GM19239 (cell line): ENCODE data around the gene MAD1L1.

Source experiments
- DNase-seq: peaks from one replicate; pipeline ENCODE4 v3.0.0; 2011; ENCODE audit warnings: low spot score; ENCODE audit not compliant: insufficient read length
- FAIRE-seq: peaks from 2 replicates; lab custom pipeline; 2011; peaks lifted over from hg19 to GRCh38; lab: Jason Lieb, UNC

Gene MAD1L1

GRCh38 chr7:2220954-2221353 lies 11.8 kb downstream of the MAD1L1 start:
- DNase-seq: no peak
- FAIRE-seq: no peak

- DNase-seq (no peak), FAIRE-seq (no peak)
Observed at GRCh38 chr7:2220506-2220905, 12.2 kb downstream of the MAD1L1 start.

DNA sequence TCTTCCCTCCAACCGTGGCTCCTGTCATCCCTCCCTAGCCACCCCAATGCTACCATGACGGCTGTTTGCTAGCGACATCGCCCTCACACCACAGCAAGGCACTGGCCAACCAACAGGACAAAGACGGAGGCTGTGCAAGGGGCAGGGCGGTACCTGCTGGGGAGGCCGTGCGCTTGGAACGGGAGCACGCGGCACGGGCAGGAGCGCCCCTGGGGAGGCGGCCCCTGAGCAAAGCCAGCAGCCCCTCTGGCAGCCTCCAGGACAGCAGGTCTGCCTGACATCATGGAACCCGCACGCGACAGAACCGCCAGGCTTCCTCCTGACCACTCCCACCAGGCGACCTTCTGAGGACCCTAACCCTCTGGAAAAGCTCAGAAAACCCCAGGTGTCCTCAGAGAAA lies 12.7 kb downstream of the MAD1L1 start:
- no peak for FAIRE-seq

DNA sequence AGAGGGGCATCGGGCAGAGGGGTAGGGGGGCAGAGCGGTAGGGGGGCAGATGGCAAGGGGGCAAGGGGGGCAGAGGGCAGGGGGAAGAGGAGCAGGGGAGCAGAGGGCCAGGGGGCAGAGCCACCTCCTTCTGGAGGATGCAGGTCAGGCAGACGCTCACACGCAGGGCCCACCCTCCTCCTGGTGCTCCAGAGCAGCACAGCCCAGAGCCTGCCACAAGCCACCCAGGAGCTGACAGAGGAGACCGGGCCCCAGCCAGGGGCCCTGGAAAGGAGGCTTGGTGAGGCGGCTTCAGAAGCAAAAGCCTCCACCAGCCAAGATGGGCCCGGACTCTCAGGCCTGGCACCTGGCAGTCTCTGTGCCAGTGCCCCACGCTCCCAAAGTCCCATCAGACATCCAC lies 13.1 kb downstream of the MAD1L1 start:
- DNase-seq (no peak), FAIRE-seq (no peak)

More for the DNA sequence above, 12.7 kb downstream of the MAD1L1 start:
- DNase-seq: no peak

GRCh38 chr7:2219136-2219535 lies 13.6 kb downstream of the MAD1L1 start:
- DNase-seq (no peak), FAIRE-seq (no peak)

DNA sequence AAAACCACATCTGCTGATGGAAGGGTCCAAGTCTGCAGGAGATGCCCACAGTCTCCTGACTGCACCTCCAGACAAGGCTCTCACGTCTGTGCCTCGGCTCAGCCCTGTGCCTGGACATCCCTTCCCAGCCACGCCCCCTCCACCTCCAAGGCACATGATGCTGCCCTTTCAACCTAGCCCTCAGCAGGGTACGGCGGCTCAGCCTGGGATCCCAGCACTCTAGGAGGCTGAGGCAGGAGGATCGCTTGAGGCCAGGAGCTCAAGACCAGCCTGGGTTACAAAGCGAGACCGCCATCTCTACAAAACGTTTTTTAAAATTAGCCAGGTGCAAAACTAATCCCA lies 14.3 kb downstream of the MAD1L1 start:
- no peak for DNase-seq
- no peak for FAIRE-seq

- no peak for DNase-seq
- FAIRE-seq: no peak
Observed at GRCh38 chr7:2217716-2218443, 14.9 kb downstream of the MAD1L1 start.

DNA sequence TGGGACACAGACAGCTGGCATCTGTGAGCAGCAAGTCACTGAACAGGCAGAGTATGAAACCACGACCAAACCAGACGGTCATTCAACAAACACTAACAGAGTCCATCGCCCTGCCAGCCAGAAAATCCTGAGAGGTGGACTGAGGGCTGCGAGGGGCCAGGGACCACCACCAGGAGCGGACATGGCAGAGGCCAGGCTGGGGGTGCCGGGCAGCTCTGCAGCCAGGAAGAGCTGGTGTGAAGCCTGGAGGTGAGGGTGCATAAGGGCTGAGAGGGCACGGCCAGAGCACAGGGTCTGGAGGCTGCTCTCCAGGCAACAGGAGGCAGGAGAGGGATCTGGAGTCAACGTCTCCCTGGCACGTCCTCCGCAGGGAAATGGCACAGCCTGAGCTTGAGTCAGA lies 15.5 kb downstream of the MAD1L1 start:
- DNase-seq (no peak), FAIRE-seq (no peak)

- DNase-seq (no peak), FAIRE-seq (no peak)
Observed at GRCh38 chr7:2215851-2216250, 16.9 kb downstream of the MAD1L1 start.

- FAIRE-seq: no peak
- DNase-seq: no peak
Observed at GRCh38 chr7:2214636-2215035, 18.1 kb downstream of the MAD1L1 start.

- FAIRE-seq (no peak), DNase-seq (no peak)
Observed at GRCh38 chr7:2213551-2214215, 19.1 kb downstream of the MAD1L1 start.

- FAIRE-seq (no peak), DNase-seq (no peak)
Observed at GRCh38 chr7:2212906-2213305, 19.8 kb downstream of the MAD1L1 start.

DNA sequence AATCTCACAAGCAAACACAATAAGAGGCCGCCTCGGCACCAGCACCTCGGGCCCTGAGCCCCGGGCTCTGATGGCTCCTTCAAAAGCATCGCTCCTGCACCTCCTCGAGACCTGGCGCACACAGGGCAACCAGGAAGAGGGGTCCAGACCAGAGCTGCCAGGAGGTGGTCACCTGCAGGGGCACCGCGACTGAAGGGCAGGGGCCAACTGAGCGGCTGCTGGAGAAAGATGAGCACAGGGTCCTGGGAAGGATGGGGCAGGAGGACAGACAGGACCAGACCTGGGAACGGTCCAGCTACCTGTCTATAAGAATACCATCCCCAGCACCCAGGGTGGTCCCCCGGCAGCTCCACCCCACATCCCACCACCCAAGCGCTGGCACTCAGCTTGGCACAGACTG lies 20.8 kb downstream of the MAD1L1 start:
- DNase-seq (no peak), FAIRE-seq (no peak)

- no peak for DNase-seq
- no peak for FAIRE-seq
Observed at GRCh38 chr7:2211259-2211880, 21.4 kb downstream of the MAD1L1 start.

DNA sequence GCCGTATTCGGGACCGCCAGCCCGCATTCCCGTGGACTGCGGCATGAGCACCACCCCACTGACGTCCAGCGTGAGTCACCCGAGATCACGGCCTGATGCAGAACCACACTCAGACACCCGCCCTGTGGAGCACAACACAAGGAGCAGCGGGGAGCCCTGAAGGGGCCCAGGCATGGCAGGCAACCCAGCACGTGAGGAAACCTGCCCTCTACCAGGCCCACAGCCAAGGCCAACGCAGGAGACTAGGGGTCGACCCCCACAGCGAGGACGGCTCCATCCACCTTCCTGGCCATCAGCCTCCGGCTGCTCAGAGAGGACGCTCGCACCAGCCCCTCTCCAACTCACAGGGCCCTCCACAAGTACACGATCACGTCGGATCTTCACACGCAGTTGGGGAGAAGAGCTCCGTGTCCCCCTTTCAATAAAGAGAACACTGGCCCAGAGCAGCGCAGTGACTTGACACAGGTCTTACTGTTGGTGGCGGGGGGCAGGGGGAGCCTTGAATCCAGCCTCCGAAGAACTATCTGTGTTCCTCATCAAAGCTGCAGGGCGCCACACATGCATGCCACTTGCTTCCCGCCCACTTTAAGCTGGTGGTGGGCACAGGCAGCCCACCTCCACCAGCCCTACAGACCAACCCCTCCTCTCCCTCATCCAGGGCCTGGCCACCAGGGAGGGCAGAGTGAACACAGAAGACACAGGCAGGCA lies 22.0 kb downstream of the MAD1L1 start:
- no peak for FAIRE-seq
- no peak for DNase-seq

- no peak for DNase-seq
Observed at GRCh38 chr7:2209961-2210323, 22.8 kb downstream of the MAD1L1 start.

GRCh38 chr7:2209146-2209960 lies 23.4 kb downstream of the MAD1L1 start:
- DNase-seq (peak; percentile 82), FAIRE-seq (no peak)

More at GRCh38 chr7:2209961-2210323, 22.8 kb downstream of the MAD1L1 start:
- no peak for FAIRE-seq

DNA sequence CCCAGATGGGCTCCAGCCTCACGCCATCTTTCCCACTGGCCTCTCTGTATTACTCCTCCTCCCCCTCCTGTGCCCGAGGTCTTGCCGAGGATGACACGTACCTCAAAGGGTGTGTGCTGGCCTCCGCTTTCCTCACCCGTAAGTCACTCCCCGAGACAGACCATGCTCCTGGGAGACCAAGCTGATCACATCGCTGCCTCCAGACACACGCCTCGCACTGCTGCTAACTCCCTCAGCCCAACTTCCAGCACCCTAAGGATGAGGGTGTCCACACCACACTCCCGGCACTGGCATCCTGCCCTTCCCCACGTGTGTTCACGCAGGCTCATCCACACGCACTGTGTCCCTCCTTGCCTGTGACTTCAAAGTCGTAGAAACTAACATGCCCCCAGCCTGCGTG lies 24.0 kb downstream of the MAD1L1 start:
- no peak for FAIRE-seq
- DNase-seq: no peak

DNA sequence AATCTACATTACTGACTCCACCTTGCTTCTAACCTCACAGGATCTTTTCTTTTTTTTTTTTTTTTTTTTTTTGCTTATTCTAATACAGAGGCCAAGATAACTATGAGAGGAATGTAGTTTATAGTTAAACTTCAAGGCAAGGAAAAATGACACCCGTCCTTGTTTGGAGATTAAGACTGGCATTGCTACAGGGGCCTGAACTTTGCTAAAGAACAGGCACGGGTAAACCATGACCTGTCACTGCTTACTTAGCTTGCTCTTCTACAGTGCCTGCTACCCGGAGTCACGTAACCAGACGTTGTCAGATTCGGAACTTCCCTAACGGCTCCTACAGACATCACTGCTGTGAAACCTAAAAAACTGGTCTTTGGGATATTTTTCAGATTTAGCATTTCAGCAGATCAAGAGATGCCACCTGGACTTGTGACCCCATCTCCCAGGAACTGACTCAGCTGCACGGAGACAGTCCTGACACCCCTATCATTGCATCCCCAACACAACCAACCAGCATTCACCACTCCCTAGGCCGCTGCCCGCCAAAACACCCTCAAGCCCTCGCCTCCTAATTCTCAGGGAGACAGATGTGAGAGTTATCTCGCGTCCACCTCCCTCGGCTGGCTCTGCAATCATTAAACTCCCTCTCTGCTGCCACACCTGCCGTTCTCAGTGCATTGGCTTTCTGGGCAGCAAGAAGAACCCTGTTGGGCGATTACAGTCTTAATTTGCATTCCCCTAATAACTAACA lies 27.5 kb downstream of the MAD1L1 start:
- DNase-seq (no peak), FAIRE-seq (no peak)

DNA sequence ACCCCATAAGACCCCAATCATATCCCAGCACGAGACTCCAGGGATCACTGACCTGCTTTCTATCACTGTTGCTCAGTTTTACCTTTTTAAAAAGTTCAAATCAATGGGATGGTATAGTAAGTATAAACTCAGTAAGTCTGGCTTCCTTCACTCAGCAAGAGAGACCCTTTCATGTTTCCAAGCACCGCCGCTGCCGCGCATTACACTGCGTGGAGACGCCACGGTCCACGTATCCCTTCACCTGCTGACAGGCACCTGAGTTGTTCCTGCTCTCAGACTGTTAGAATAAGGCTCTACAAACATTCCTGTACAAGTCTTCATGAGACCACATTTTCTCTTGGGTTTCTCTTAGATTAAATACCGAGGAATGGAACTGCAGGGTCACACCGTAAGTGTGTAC lies 28.3 kb downstream of the MAD1L1 start:
- no peak for DNase-seq
- FAIRE-seq: no peak
